Calu3 (cell line): ENCODE measurements around the gene HSD17B2. TPM values are rescaled to one million over a fixed set of nuclear protein-coding genes. Genes with fewer than 3 reads are reported as not detected.

Source experiments
- BruUV-seq: library from RNA; stranded (reverse); fragments of 400-500 nt; replicated peaks from 2 replicates; lab custom pipeline; 2021; lab: Mats Ljungman, UMichigan
- CTCF ChIA-PET: fragments of 300-600 bp; sonication (Branson Sonifier 250); formaldehyde crosslinking; loops from one replicate; lab custom pipeline; 2022; ENCODE audit warnings: antibody characterized with exemption; lab: Charles Lee
- DNase-seq: peaks from one replicate; pipeline ENCODE4 v3.0.0; 2022
- H3K27ac Mint-ChIP-seq: one replicate; pipeline ENCODE4 v1.8.0; 2022; ENCODE audit warnings: mixed read lengths; ENCODE audit not compliant: unreplicated experiment
- H3K27me3 Mint-ChIP-seq: one replicate; pipeline ENCODE4 v1.8.0; 2022; ENCODE audit warnings: mixed read lengths; ENCODE audit not compliant: unreplicated experiment
- H3K36me3 Mint-ChIP-seq: one replicate; pipeline ENCODE4 v1.8.0; 2022; ENCODE audit warnings: mild to moderate bottlenecking, moderate library complexity, mixed read lengths; ENCODE audit not compliant: insufficient read depth, unreplicated experiment
- H3K4me1 Mint-ChIP-seq: one replicate; pipeline ENCODE4 v1.8.0; 2022; ENCODE audit warnings: mild to moderate bottlenecking, low read depth, mixed read lengths; ENCODE audit not compliant: unreplicated experiment
- H3K4me3 Mint-ChIP-seq: one replicate; pipeline ENCODE4 v1.8.0; 2022; ENCODE audit warnings: mild to moderate bottlenecking, low read depth, moderate library complexity, mixed read lengths; ENCODE audit not compliant: unreplicated experiment
- H3K9me3 Mint-ChIP-seq: one replicate; pipeline ENCODE4 v1.8.0; 2022; ENCODE audit warnings: low read depth, mixed read lengths; ENCODE audit not compliant: unreplicated experiment
- CTCF ChIP-seq: fragments of 200-600 bp; IDR thresholded peaks from one replicate; pipeline ENCODE4 v1.8.0; 2022; ENCODE audit warnings: antibody characterized with exemption; ENCODE audit not compliant: unreplicated experiment
- intact Hi-C: fragments of 100-400 bp; cut with micrococcal nuclease; formaldehyde crosslinking; loops from one replicate; pipeline ENCODE4 v1.10.0; 2022; ENCODE audit not compliant: unreplicated experiment
- total RNA-seq: library from RNA; stranded (reverse); gene quantifications from 2 replicates; pipeline ENCODE4 v1.2.3, GENCODE V29; 2022

Gene HSD17B2
- total RNA-seq, 1 experiment from 2014 or later: 16.2 TPM

GRCh38 chr16:82017911-82018568, 17.0 kb upstream of the HSD17B2 start:
- Mint-ChIP-seq H3K36me3 (no peaks in the 10 kb centered on the region), H3K9me3 (peaks cover 2% of the 10 kb centered on the region), H3K27me3 (peaks cover 20% of the 10 kb centered on the region), H3K4me3 (no peak overlapping the region), H3K27ac (no peak overlapping the region), H3K4me1 (peaks cover 9% of the 10 kb centered on the region)
- DNase-seq: no peak
- BruUV-seq: no TSS peak
- intact Hi-C loops: no loop called here
- TF ChIP-seq CTCF: no peak
- CTCF ChIA-PET: interaction anchor here (2.5 kb wide), 1 partner anchor 212 kb away, joined by 7 read pairs; no protein-coding TSS in a partner anchor

- no peak for DNase-seq
- CTCF ChIA-PET: no interaction called here
- peaks cover 20% of the 10 kb centered on the region for H3K27me3 Mint-ChIP-seq
- no peak for TF ChIP-seq CTCF
- peaks cover 2% of the 10 kb centered on the region for H3K9me3 Mint-ChIP-seq
- no peak overlapping the region for H3K4me3 Mint-ChIP-seq
- H3K36me3 Mint-ChIP-seq: no peaks in the 10 kb centered on the region
- no peak overlapping the region for H3K27ac Mint-ChIP-seq
- intact Hi-C loops: no loop called here
- H3K4me1 Mint-ChIP-seq: peaks cover 17% of the 10 kb centered on the region
- no TSS peak for BruUV-seq
Observed at GRCh38 chr16:82019535-82019934, 15.5 kb upstream of the HSD17B2 start.

GRCh38 chr16:82020051-82020450, 15.0 kb upstream of the HSD17B2 start:
- H3K27ac Mint-ChIP-seq: no peak overlapping the region
- no peak for DNase-seq
- no TSS peak for BruUV-seq
- TF ChIP-seq CTCF: no peak
- CTCF ChIA-PET: no interaction called here
- no peak overlapping the region for H3K4me3 Mint-ChIP-seq
- H3K27me3 Mint-ChIP-seq: peaks cover 20% of the 10 kb centered on the region
- intact Hi-C loops: no loop called here
- peaks cover 18% of the 10 kb centered on the region for H3K4me1 Mint-ChIP-seq
- no peaks in the 10 kb centered on the region for H3K36me3 Mint-ChIP-seq
- peaks cover 2% of the 10 kb centered on the region for H3K9me3 Mint-ChIP-seq

- Mint-ChIP-seq H3K4me1 (peaks cover 10% of the 10 kb centered on the region), H3K9me3 (no peaks in the 10 kb centered on the region), H3K27me3 (peaks cover 20% of the 10 kb centered on the region), H3K36me3 (no peaks in the 10 kb centered on the region), H3K27ac (no peak overlapping the region), H3K4me3 (no peak overlapping the region)
- no TSS peak for BruUV-seq
- no peak for DNase-seq
- intact Hi-C loops: no loop called here
- TF ChIP-seq CTCF: no peak
- CTCF ChIA-PET: no interaction called here
Observed at GRCh38 chr16:82023206-82023605, 11.8 kb upstream of the HSD17B2 start.
